HepG2 (cell line): ENCODE measurements around the gene CYP4F12. TPM values are rescaled to one million over a fixed set of nuclear protein-coding genes. Genes with fewer than 3 reads are reported as not detected.

ENCODE experiments used
- ATAC-seq: fragments of 200-7000 bp; cut with Tn5 transposase; 3 replicates; pipeline ENCODE4 v1.9.1; 2020; ENCODE audit warnings: mild to moderate bottlenecking, moderate library complexity
- BruUV-seq: library from RNA; stranded (reverse); fragments of 400-500 nt; replicated peaks from 2 replicates; lab custom pipeline; 2021; lab: Mats Ljungman, UMichigan
- CTCF ChIA-PET: fragments of 300-600 bp; formaldehyde crosslinking; extraction: SDS; loops from one replicate; lab custom pipeline; 2021; ENCODE audit warnings: low total read pairs, inconsistent platforms, low intra/inter-chr PET ratio; lab: Yijun Ruan, JAX
- POLR2A ChIA-PET: fragments of 350-600 bp; sonication (Branson Sonifier 250); formaldehyde crosslinking; loops from one replicate; lab custom pipeline; 2020; ENCODE audit warnings: antibody characterized with exemption, inconsistent platforms; lab: Yijun Ruan, JAX
- DNase-seq: peaks from one replicate; pipeline ENCODE4 v3.0.0-alpha.2; 2015; ENCODE audit warnings: low spot score
- FAIRE-seq: peaks from 3 replicates; lab custom pipeline; 2011; peaks lifted over from hg19 to GRCh38; lab: Jason Lieb, UNC
- H2AFZ ChIP-seq: one replicate; pipeline ENCODE4 v1.6.1; 2011; ENCODE audit warnings: low read length, inconsistent platforms
- H3K27ac ChIP-seq: fragments of 300-600 bp; 3 replicates; pipeline ENCODE4 v1.8.0; 2011; ENCODE audit warnings: mixed run types, mild to moderate bottlenecking, mixed read lengths, low read length, inconsistent platforms; ENCODE audit not compliant: insufficient read depth; ENCODE audit errors: extremely low read length
- H3K27me3 ChIP-seq, 2 experiments: fragments of 200-600 bp in 1 of 2; 2 replicates in 1 of 2; 3 replicates in 1 of 2; pipeline versions ENCODE4 v1.6.0 to v1.8.0; 2011; ENCODE audit warnings: low read length in 2 of 2, mild to moderate bottlenecking in 2 of 2, moderate library complexity in 2 of 2, inconsistent platforms in 1 of 2; ENCODE audit not compliant: insufficient read depth in 2 of 2, control insufficient read depth in 1 of 2
- H3K36me3 ChIP-seq, 2 experiments: fragments of 200-600 bp in 1 of 2; replicated peaks in 1 of 2; 2 replicates in 1 of 2; 3 replicates in 1 of 2; pipeline versions ENCODE4 v1.5.1 to v1.8.0; 2011; ENCODE audit warnings: low read length in 2 of 2, inconsistent platforms in 1 of 2; ENCODE audit not compliant: insufficient read depth in 2 of 2, control insufficient read depth in 1 of 2
- H3K4me1 ChIP-seq: 2 replicates; pipeline ENCODE4 v1.5.1; 2012; ENCODE audit warnings: low read length, inconsistent platforms; ENCODE audit not compliant: insufficient read depth
- H3K4me2 ChIP-seq: 2 replicates; pipeline ENCODE4 v1.6.0; 2011; ENCODE audit warnings: low read depth, low read length, inconsistent platforms
- H3K4me3 ChIP-seq, 3 experiments: fragments of 200-600 bp in 1 of 3; sonication (generic), shearing (Covaris generic) in 1 of 3; replicated peaks in 1 of 3; 2 replicates each; pipeline ENCODE4 v1.5.1; 2011 to 2016; ENCODE audit warnings: low read length in 3 of 3, inconsistent platforms in 2 of 3, low read depth in 2 of 3, mild to moderate bottlenecking in 2 of 3, control low read depth in 1 of 3, mixed read lengths in 1 of 3; ENCODE audit not compliant: insufficient read depth in 1 of 3
- H3K79me2 ChIP-seq: one replicate; pipeline ENCODE4 v1.6.1; 2011; ENCODE audit warnings: low read length, inconsistent platforms; ENCODE audit not compliant: insufficient read depth
- H3K9ac ChIP-seq: 2 replicates; pipeline ENCODE4 v1.6.0; 2011; ENCODE audit warnings: mild to moderate bottlenecking, low read depth, low read length, inconsistent platforms; ENCODE audit not compliant: insufficient read depth
- H3K9me3 ChIP-seq: 2 replicates; pipeline ENCODE4 v1.5.1; 2012; ENCODE audit warnings: mild to moderate bottlenecking, low read length
- H4K20me1 ChIP-seq: 2 replicates; pipeline ENCODE4 v1.6.0; 2011; ENCODE audit warnings: inconsistent platforms, mild to moderate bottlenecking, low read length, moderate library complexity; ENCODE audit not compliant: insufficient read depth
- MED1 ChIP-seq: sonication (generic); formaldehyde crosslinking; IDR thresholded peaks from 2 replicates; pipeline ENCODE4 v1.4.0; 2020; ENCODE audit warnings: missing genetic modification reagents
- PAWR ChIP-seq: sonication (generic); formaldehyde crosslinking; IDR thresholded peaks from 2 replicates; pipeline ENCODE4 v1.4.0; 2020; ENCODE audit warnings: missing genetic modification reagents, mild to moderate bottlenecking, borderline replicate concordance
- REL ChIP-seq: sonication (generic); formaldehyde crosslinking; conservative IDR thresholded peaks from 2 replicates; pipeline ENCODE4 v1.8.0; 2022; ENCODE audit warnings: mild to moderate bottlenecking, missing genetic modification reagents, moderate library complexity
- TP53 ChIP-seq: sonication (generic); formaldehyde crosslinking; conservative IDR thresholded peaks from 2 replicates; pipeline ENCODE4 v1.4.0; 2020; ENCODE audit warnings: missing genetic modification reagents
- ZNF296 ChIP-seq: sonication (generic); formaldehyde crosslinking; conservative IDR thresholded peaks from 2 replicates; pipeline ENCODE4 v1.5.0; 2020; ENCODE audit warnings: mild to moderate bottlenecking, missing genetic modification reagents
- ZNF724P ChIP-seq: sonication (generic); formaldehyde crosslinking; IDR thresholded peaks from 2 replicates; pipeline ENCODE4 v1.8.0; 2022; ENCODE audit warnings: missing genetic modification reagents, borderline replicate concordance
- WGBS: methylation state at CpG from one replicate; pipeline ENCODE4 v1.1.6; 2017; ENCODE audit warnings: low lambda C conversion rate; 5-methylcytosine and 5-hydroxymethylcytosine counted together
- in situ Hi-C: cut with HindIII; loops from 2 replicates; pipeline ENCODE4 v1.10.0; 2017; ENCODE audit warnings: low pct_unique_long_range_greater_than_20kb; ENCODE audit not compliant: extremely low pct_ligation_motif_present
- intact Hi-C: fragments of 100-400 bp; cut with micrococcal nuclease; formaldehyde crosslinking; loops from one replicate; pipeline ENCODE4 v1.10.0; 2022; ENCODE audit not compliant: unreplicated experiment
- polyA plus RNA-seq, 8 experiments: library from polyadenylated mRNA; depleted of rRNA in 3 of 8; stranded (reverse) in 7 of 8; unstranded in 1 of 8; fragments of >200 nt; fragmentation: Illumina TruSeq in 4 of 8; extraction: Trizol in 4 of 8; gene quantifications; 2 replicates each; pipeline versions ENCODE4 v1.2.1 to v1.2.3, GENCODE V29; 2011 to 2016; ENCODE audit warnings: low read depth in 4 of 8, missing spikeins in 1 of 8, mixed read lengths in 1 of 8; ENCODE audit not compliant: insufficient read depth in 1 of 8
- total RNA-seq, 5 experiments: library from RNA; depleted of rRNA; stranded (reverse); fragments of >200 nt; fragmentation: Illumina TruSeq; extraction: Trizol; gene quantifications; 2 replicates each; pipeline ENCODE4 v1.2.3, GENCODE V29; 2016; ENCODE audit warnings: low read depth in 1 of 5
- TF ChIP-seq, protein P1 (sequence below): sonication (generic); formaldehyde crosslinking; IDR thresholded peaks from 2 replicates; pipeline ENCODE4 v1.4.0; 2020; ENCODE audit warnings: missing genetic modification reagents
- TF ChIP-seq, protein P2 (sequence below): sonication (generic); formaldehyde crosslinking; IDR thresholded peaks from 2 replicates; pipeline ENCODE4 v1.9.0; 2021; ENCODE audit warnings: missing genetic modification reagents, borderline replicate concordance

CYP4F12 gene
- total and polyA plus RNA-seq, 2 of the 13 experiments (the other 11 are each of a cell fraction or from before 2014, with no cell fraction given), result 29.9 to 30.8 TPM

DNA sequence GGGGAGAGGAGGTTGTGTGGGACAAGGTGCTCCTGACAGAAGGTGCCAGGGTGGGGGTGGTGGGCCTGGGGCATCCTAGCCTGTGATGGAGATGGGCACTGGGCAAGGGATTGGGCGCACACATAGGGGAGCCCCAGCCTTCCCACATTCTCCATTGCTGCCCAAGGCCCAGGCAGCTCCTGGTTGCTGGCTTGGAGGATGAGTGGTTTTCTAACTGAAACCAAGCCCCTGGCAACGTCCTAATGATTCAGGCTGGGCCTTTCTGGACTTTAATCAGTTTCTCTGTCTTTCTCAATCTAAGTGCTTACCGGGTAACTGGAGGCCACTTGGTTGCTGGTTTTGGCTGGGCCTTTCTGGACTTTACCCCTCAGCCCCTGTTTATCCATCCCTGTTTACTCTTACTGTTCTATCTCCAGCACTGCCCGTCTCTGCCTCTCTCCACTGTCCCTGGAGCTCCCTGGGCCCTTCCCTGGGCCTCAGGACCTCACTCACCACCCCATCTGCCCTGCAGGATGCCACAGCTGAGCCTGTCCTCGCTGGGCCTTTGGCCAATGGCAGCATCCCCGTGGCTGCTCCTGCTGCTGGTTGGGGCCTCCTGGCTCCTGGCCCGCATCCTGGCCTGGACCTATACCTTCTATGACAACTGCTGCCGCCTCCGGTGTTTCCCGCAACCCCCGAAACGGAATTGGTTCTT lies 31.8 kb upstream of the CYP4F12 start:
- Histone ChIP-seq H3K4me3 (peak overlapping the region; percentile 57 to 80 (median 61)), H3K27ac (peak overlapping the region; percentile 90), H2AFZ (no peak overlapping the region), H3K9me3 (no peaks in the 10 kb centered on the region), H3K4me1 (peaks cover 76% of the 10 kb centered on the region), H3K27me3 (no peaks in the 10 kb centered on the region), H3K4me2 (peak overlapping the region; percentile 96), H4K20me1 (no peaks in the 10 kb centered on the region), H3K36me3 (peaks cover 0 to 2% of the 10 kb centered on the region in 2 experiments; a peak in 1 of 5 replicates), H3K79me2 (peaks cover 30% of the 10 kb centered on the region), H3K9ac (peak overlapping the region; percentile 67)
- in situ Hi-C loops (loop anchor here (25.0 kb wide), 1 partner anchor 521 kb away; the partner anchor contains the start of gene CIB3), intact Hi-C loops (loop anchor here (2.0 kb wide), 1 partner anchor 32 kb away; the partner anchor contains the start of gene CYP4F12)
- WGBS, result 1% methylated on average over 5 of the region's 12 CpGs
- ATAC-seq, result peak; percentile 91
- peak; percentile 87 for DNase-seq
- ChIA-PET CTCF (no interaction called here), POLR2A (interaction anchor here (0.9 to 4.5 kb wide), 8 partner anchors 15 to 293 kb away, joined by 3 to 68 read pairs (median 6); partner anchors contain the start of genes CYP4F11 and CYP4F12)
- BruUV-seq, result no TSS peak
- FAIRE-seq, result peak; percentile 81
- TF ChIP-seq, protein P1, sequence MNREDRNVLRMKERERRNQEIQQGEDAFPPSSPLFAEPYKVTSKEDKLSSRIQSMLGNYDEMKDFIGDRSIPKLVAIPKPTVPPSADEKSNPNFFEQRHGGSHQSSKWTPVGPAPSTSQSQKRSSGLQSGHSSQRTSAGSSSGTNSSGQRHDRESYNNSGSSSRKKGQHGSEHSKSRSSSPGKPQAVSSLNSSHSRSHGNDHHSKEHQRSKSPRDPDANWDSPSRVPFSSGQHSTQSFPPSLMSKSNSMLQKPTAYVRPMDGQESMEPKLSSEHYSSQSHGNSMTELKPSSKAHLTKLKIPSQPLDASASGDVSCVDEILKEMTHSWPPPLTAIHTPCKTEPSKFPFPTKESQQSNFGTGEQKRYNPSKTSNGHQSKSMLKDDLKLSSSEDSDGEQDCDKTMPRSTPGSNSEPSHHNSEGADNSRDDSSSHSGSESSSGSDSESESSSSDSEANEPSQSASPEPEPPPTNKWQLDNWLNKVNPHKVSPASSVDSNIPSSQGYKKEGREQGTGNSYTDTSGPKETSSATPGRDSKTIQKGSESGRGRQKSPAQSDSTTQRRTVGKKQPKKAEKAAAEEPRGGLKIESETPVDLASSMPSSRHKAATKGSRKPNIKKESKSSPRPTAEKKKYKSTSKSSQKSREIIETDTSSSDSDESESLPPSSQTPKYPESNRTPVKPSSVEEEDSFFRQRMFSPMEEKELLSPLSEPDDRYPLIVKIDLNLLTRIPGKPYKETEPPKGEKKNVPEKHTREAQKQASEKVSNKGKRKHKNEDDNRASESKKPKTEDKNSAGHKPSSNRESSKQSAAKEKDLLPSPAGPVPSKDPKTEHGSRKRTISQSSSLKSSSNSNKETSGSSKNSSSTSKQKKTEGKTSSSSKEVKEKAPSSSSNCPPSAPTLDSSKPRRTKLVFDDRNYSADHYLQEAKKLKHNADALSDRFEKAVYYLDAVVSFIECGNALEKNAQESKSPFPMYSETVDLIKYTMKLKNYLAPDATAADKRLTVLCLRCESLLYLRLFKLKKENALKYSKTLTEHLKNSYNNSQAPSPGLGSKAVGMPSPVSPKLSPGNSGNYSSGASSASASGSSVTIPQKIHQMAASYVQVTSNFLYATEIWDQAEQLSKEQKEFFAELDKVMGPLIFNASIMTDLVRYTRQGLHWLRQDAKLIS (CRISPR knock-in tag), result no peak
- TF ChIP-seq ZNF724P (CRISPR knock-in tag), result peak; percentile 68; the same call in 1 of the 2 replicates
- no peak for TF ChIP-seq REL (CRISPR knock-in tag)
- TF ChIP-seq TP53 (CRISPR knock-in tag), result no peak
- TF ChIP-seq PAWR, result no peak
- TF ChIP-seq ZNF296, result no peak
- peak; percentile 61 for TF ChIP-seq MED1 (CRISPR knock-in tag)
- TF ChIP-seq, protein P2, sequence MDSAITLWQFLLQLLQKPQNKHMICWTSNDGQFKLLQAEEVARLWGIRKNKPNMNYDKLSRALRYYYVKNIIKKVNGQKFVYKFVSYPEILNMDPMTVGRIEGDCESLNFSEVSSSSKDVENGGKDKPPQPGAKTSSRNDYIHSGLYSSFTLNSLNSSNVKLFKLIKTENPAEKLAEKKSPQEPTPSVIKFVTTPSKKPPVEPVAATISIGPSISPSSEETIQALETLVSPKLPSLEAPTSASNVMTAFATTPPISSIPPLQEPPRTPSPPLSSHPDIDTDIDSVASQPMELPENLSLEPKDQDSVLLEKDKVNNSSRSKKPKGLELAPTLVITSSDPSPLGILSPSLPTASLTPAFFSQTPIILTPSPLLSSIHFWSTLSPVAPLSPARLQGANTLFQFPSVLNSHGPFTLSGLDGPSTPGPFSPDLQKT (CRISPR knock-in tag), result no peak
